ENCODE data around the gene DDI1. TPM values are rescaled to one million over a fixed set of nuclear protein-coding genes. Genes with fewer than 3 reads are reported as not detected.

DDI1 gene
- total and polyA plus RNA-seq, 2 experiments from 2014 or later, result 0.13 TPM; not detected in 1

GRCh38 chr11:104073950-104074705, 37.7 kb downstream of the DDI1 start (continued):
- TF ChIP-seq, protein P1, sequence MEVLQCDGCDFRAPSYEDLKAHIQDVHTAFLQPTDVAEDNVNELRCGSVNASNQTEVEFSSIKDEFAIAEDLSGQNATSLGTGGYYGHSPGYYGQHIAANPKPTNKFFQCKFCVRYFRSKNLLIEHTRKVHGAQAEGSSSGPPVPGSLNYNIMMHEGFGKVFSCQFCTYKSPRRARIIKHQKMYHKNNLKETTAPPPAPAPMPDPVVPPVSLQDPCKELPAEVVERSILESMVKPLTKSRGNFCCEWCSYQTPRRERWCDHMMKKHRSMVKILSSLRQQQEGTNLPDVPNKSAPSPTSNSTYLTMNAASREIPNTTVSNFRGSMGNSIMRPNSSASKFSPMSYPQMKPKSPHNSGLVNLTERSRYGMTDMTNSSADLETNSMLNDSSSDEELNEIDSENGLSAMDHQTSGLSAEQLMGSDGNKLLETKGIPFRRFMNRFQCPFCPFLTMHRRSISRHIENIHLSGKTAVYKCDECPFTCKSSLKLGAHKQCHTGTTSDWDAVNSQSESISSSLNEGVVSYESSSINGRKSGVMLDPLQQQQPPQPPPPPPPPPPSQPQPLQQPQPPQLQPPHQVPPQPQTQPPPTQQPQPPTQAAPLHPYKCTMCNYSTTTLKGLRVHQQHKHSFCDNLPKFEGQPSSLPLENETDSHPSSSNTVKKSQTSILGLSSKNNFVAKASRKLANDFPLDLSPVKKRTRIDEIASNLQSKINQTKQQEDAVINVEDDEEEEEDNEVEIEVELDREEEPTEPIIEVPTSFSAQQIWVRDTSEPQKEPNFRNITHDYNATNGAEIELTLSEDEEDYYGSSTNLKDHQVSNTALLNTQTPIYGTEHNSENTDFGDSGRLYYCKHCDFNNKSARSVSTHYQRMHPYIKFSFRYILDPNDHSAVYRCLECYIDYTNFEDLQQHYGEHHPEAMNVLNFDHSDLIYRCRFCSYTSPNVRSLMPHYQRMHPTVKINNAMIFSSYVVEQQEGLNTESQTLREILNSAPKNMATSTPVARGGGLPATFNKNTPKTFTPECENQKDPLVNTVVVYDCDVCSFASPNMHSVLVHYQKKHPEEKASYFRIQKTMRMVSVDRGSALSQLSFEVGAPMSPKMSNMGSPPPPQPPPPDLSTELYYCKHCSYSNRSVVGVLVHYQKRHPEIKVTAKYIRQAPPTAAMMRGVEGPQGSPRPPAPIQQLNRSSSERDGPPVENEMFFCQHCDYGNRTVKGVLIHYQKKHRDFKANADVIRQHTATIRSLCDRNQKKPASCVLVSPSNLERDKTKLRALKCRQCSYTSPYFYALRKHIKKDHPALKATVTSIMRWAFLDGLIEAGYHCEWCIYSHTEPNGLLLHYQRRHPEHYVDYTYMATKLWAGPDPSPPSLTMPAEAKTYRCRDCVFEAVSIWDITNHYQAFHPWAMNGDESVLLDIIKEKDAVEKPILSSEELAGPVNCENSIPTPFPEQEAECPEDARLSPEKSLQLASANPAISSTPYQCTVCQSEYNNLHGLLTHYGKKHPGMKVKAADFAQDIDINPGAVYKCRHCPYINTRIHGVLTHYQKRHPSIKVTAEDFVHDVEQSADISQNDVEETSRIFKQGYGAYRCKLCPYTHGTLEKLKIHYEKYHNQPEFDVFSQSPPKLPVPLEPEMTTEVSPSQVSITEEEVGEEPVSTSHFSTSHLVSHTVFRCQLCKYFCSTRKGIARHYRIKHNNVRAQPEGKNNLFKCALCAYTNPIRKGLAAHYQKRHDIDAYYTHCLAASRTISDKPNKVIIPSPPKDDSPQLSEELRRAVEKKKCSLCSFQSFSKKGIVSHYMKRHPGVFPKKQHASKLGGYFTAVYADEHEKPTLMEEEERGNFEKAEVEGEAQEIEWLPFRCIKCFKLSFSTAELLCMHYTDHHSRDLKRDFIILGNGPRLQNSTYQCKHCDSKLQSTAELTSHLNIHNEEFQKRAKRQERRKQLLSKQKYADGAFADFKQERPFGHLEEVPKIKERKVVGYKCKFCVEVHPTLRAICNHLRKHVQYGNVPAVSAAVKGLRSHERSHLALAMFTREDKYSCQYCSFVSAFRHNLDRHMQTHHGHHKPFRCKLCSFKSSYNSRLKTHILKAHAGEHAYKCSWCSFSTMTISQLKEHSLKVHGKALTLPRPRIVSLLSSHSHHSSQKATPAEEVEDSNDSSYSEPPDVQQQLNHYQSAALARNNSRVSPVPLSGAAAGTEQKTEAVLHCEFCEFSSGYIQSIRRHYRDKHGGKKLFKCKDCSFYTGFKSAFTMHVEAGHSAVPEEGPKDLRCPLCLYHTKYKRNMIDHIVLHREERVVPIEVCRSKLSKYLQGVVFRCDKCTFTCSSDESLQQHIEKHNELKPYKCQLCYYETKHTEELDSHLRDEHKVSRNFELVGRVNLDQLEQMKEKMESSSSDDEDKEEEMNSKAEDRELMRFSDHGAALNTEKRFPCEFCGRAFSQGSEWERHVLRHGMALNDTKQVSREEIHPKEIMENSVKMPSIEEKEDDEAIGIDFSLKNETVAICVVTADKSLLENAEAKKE (CRISPR knock-in tag; IDR thresholded peaks at IDR 0.05), result no peak
- TF ChIP-seq EZH2phosphoT487 (IDR thresholded peaks at IDR 0.05; ENCODE audit: unreplicated experiment), result no peak
- no peak for TF ChIP-seq CTCF (conservative IDR thresholded peaks at IDR 0.05; ENCODE audit: low read depth in 2 of 2)
- no peak for TF ChIP-seq JUNB (IDR thresholded peaks at IDR 0.05; ENCODE audit: unreplicated experiment)
- no peak for TF ChIP-seq POLR2AphosphoS5 (IDR thresholded peaks at IDR 0.05; ENCODE audit: low read depth)
- no peak for TF ChIP-seq ZNF331 (CRISPR knock-in tag; IDR thresholded peaks at IDR 0.05; ENCODE audit: low read depth)
- no peak for TF ChIP-seq CREB1 (CRISPR knock-in tag; IDR thresholded peaks at IDR 0.05; ENCODE audit: low read depth)
- TF ChIP-seq NANOG (IDR thresholded peaks at IDR 0.05; ENCODE audit: borderline replicate concordance), result no peak
- TF ChIP-seq EZH2 (IDR thresholded peaks at IDR 0.05; ENCODE audit: low read depth, unreplicated experiment), result no peak
- no peak for TF ChIP-seq REST (IDR thresholded peaks at IDR 0.05; ENCODE audit: unreplicated experiment)
- no peak for TF ChIP-seq STAT1 (IDR thresholded peaks at IDR 0.05; ENCODE audit: unreplicated experiment)

All from GM23338 (cell line).